GM19043 (cell line): ENCODE data around the gene BRAP.
"Not testable (repeated sequence)": the region's sequence is repeated elsewhere in the genome, so short reads cannot be mapped to it uniquely, and the experiment has no call there.

Experiments
- ATAC-seq: cut with Tn5 transposase; IDR thresholded peaks from one replicate; pipeline ENCODE4 v1.9.1; 2021; ENCODE audit warnings: low read depth; ENCODE audit not compliant: unreplicated experiment

The BRAP gene

GRCh38 chr12:111684485-111685198 lies 1.1 kb downstream of the BRAP start:
- not testable (repeated sequence) for ATAC-seq

DNA sequence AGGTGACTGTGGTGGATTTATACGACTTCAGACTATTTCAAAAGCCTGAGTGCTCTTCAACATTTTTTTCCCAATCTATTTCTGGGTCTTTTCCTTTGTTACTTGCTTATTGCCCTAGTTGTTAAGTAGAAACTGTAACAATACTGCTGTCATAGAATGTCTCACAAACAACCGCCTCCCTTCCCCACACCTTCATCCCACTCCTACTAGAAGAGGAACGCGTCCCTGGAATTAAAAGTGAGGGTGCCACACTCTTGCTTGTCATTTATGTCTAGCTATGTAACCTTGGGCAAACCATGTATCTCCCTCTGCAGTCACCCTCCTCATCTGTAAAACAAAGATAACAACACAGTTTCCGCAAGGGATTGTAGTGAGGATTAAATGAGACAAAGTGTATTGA lies 8.6 kb downstream of the BRAP start:
- ATAC-seq: no peak

DNA sequence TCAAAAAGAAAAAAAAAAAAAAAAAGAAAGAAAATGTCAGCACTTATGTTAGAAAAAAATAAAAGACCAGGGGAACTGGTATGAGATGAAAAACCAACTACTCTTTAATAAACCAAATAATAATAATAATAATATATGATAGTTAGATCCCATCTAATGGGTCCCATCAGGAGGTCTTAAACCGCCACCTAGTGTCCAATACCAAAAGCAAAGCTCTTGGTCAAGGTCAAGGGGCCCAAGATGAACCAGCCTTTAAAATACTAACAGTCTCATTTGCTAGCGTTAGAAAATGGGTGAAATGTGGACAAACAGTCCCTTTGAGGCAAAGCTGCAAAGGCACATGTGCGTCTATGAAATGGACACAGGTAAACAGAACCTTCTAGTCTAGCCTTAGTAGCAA lies 12.3 kb downstream of the BRAP start:
- ATAC-seq: no peak

GRCh38 chr12:111672822-111673381 lies 12.9 kb downstream of the BRAP start:
- no peak for ATAC-seq

- no peak for ATAC-seq
Measured at GRCh38 chr12:111664961-111665865, 20.5 kb downstream of the BRAP start.

- ATAC-seq: no peak
Measured at GRCh38 chr12:111664499-111664898, 21.3 kb downstream of the BRAP start.

DNA sequence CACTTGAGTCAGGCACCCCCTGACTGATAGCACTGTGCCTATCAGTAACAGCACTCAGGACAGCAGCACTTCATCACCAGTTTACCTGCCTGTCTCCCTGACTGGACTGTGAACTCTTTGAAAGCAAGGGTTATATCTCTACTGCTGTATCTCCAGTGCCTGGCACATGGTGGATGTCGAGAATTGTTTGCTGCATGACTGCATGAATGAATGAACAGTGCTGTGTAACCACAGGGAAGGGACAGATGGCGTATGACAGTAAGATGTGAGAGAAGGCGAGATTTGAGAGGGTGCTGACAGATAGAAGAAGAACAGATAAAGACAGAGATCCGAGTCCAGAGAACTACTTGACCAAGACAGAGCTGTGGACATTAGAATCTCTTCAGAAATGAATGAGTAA lies 29.7 kb downstream of the BRAP start:
- ATAC-seq: no peak

- no peak for ATAC-seq
Measured at GRCh38 chr12:111655356-111655755, 30.4 kb downstream of the BRAP start.

DNA sequence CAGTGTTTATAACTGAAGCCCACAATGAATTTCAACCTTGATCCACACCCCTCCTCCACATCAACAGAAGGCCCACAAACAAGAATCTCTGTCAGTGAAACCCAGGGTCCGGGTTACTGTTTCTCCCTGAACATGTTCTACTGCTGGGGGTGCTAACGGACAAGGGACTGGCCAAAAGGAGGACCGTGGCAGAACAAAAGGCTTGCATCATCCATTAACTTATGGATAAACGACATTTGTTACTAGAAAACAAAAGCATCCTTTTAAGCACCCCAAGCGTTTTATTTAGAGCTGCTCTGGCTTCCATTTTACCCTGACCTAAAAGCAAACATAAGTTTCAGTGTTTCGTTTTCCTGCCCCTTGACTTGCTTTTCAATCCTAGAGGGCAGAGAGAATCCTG lies 32.2 kb downstream of the BRAP start:
- ATAC-seq: no peak

GRCh38 chr12:111652530-111652929 lies 33.2 kb downstream of the BRAP start:
- not testable (repeated sequence) for ATAC-seq

GRCh38 chr12:111650912-111651311 lies 34.8 kb downstream of the BRAP start:
- no peak for ATAC-seq

- no peak for ATAC-seq
Measured at GRCh38 chr12:111645433-111645832, 40.3 kb downstream of the BRAP start.

DNA sequence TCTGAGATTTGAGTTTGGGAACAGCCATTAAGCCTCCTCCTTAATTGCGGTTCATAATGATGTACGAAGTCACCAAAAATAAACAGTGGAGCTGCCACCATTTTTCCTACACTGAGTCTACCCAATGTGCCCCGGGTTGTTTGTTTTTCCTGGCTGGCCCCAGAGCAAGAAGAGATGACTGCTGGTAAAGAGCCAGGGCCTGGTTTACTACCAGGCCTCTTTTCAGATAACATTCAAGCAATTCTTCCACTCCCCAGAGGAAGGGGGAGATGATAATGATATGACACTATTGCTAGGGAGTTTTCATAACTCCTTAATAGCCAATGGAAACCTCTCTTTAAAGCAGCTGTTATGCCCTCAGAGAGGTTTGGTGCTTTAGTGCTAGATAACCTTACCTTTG lies 42.3 kb downstream of the BRAP start:
- ATAC-seq: no peak

- ATAC-seq: no peak
Measured at GRCh38 chr12:111642681-111643426, 42.9 kb downstream of the BRAP start.

- no peak for ATAC-seq
Measured at GRCh38 chr12:111640506-111640905, 45.2 kb downstream of the BRAP start.

GRCh38 chr12:111638556-111638955 lies 47.2 kb downstream of the BRAP start:
- ATAC-seq: no peak

DNA sequence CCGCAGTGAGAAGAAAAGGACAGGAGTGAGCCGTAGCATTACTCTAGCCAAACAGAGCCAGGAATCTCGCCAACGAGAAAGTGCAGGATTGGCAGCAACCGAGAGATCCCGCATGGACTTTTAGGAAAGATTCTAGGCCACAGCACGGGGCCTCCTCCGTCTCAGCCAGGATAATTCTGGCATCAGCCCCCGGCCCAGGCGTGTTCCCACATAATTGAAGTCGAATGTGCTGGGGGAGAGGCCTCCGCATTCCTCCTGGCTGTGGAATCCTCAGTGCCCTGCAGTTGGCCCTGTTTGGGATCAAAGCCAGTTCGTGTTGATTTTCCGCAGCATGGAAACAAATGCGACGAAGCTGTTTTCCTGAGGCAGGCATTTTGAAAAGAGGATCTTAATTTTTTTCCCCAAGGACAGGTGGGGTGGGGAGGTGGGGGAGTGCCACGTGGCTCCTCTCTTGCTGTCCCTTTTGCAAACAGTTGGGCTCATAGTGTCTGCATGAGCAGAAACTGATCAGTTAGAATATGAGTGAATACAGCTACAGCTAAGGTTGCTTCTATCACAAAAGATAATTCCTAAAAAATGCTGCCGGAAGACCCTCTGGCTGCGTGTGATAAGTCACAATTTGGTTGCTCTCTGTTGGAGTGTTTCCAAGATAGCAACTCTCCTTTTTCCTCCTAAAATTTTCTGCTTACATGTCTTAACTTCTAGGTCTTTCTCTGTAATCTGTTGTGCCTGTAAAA lies 49.4 kb downstream of the BRAP start:
- no peak for ATAC-seq

DNA sequence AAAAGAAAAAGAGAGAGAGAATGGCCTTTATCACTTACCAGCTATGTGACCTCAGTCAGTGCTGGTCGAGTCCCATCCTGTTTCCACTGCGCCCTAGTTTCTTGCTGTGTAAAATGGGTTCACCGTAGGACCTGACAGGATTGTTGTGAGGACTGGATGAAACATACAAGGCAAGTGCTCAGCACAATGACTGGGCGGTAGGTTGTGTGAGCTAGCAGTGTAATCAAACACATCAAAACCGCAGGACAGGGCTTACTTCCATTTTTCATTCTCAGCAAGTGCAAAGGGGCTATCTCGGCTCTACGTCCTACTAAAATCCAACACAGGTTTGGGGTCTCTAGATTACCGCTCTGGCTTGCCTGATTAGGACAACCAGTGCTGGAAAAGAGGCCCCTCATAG lies 50.2 kb downstream of the BRAP start:
- ATAC-seq: no peak

GRCh38 chr12:111628505-111629260 lies 57.1 kb downstream of the BRAP start:
- ATAC-seq: no peak
